Fibroblast of villous mesenchyme (primary cell): ENCODE data around the gene ADD2. TPM values are rescaled to one million over a fixed set of nuclear protein-coding genes. Genes with fewer than 3 reads are reported as not detected.

Experiments
- DNase-seq: peaks from one replicate; pipeline ENCODE4 v3.0.0-alpha.2; 2010; ENCODE audit warnings: low read depth
- H3K4me3 ChIP-seq: 2 replicates; pipeline ENCODE4 v1.5.1; 2011; ENCODE audit warnings: low read depth, mild to moderate bottlenecking, low read length
- total RNA-seq: library from RNA; depleted of rRNA; stranded (reverse); fragments of >200 nt; gene quantifications from 2 replicates; pipeline ENCODE4 v1.2.3, GENCODE V29; 2012
- TF ChIP-seq, protein P1 (sequence below): IDR thresholded peaks from 2 replicates; pipeline ENCODE4 v1.5.1; 2012; ENCODE audit warnings: low read depth, mild to moderate bottlenecking, low read length; ENCODE audit not compliant: insufficient read depth

The ADD2 gene
- total RNA-seq, 1 donor = not detected

DNA sequence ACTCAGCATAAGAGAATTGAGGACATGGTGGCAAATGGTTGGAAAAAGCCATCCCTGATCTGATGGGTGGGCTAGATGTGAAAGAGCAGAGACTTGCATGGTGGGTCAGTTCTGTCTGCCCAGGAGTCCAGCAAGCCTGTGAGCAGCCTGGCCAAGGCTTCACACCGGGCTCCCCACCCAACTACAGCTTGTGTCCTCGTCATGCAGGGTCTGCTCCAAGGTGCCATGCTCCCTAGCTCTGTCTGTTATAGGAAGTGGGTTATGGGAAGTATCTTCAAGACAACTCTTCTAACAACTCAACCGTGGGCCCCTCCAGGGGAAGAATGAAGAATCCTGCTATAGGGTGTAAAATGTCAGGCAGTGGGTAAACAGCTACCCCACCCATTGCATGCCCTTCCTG lies 97.4 kb downstream of the ADD2 start:
- no peak overlapping the region for H3K4me3 ChIP-seq
- TF ChIP-seq, protein P1, sequence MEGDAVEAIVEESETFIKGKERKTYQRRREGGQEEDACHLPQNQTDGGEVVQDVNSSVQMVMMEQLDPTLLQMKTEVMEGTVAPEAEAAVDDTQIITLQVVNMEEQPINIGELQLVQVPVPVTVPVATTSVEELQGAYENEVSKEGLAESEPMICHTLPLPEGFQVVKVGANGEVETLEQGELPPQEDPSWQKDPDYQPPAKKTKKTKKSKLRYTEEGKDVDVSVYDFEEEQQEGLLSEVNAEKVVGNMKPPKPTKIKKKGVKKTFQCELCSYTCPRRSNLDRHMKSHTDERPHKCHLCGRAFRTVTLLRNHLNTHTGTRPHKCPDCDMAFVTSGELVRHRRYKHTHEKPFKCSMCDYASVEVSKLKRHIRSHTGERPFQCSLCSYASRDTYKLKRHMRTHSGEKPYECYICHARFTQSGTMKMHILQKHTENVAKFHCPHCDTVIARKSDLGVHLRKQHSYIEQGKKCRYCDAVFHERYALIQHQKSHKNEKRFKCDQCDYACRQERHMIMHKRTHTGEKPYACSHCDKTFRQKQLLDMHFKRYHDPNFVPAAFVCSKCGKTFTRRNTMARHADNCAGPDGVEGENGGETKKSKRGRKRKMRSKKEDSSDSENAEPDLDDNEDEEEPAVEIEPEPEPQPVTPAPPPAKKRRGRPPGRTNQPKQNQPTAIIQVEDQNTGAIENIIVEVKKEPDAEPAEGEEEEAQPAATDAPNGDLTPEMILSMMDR = no peak

DNA sequence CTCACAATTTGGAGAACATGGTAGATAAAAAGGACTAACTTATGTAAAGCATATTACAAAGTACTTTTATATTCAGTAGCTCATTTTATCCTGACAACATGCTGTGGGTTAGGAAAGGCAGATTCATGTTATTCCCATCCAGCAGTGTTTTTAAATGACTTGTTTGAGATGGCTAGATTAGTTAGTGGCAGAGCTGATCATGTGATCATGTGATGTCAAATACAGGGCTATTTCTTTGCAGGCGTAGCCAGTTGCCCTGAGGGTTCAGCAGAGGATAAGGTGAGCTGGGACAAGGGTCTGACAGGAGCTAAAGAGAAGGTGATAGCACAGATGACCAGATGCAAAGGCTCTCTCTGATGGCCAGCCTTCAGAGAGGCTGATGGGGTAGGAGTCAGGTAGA lies 97.8 kb downstream of the ADD2 start:
- no peak for DNase-seq
- TF ChIP-seq, protein P1 = no peak
- H3K4me3 ChIP-seq = no peak overlapping the region

More for the DNA sequence above, 97.4 kb downstream of the ADD2 start:
- DNase-seq = no peak

DNA sequence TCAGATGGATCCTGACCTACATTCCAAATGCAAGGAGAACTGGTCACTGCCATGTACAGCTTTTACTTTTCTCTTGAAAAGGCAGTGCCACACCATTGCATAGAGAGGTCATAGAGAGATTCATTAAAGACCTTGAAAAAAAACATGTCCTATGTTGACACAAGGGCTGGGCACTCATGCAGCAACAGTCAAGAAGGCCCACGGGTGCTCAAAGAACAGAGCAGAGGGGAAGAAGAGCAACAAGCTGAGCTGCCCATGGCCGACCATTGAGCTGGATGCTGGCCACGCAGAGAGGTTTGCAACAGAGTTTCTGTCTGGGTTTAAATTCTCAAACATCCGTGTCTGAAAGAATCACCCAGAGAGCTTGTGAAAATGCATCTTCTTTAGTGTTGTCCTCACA lies 99.1 kb downstream of the ADD2 start:
- no peak for DNase-seq
- H3K4me3 ChIP-seq = no peak overlapping the region
- TF ChIP-seq, protein P1 = no peak

DNA sequence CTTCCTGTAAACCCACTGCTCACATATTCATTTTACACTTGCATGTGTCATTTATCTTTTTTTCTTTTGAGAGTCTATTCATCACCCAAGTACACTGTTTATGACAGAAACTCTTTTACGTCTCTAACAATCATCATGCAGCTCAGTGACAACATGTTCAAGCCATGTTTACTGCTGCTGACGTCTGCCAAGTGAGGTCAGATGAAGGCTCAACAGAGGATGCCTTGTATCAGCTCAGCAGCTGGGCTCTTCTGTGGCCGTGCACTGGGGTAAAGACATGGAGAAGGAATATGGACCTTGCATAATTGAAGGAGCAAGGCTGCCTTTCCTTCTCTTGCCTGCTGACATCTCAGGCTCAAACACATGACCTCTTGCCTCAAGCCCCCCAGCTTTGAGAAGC lies 99.6 kb downstream of the ADD2 start:
- DNase-seq = no peak
- H3K4me3 ChIP-seq = no peak overlapping the region
- TF ChIP-seq, protein P1 = no peak

DNA sequence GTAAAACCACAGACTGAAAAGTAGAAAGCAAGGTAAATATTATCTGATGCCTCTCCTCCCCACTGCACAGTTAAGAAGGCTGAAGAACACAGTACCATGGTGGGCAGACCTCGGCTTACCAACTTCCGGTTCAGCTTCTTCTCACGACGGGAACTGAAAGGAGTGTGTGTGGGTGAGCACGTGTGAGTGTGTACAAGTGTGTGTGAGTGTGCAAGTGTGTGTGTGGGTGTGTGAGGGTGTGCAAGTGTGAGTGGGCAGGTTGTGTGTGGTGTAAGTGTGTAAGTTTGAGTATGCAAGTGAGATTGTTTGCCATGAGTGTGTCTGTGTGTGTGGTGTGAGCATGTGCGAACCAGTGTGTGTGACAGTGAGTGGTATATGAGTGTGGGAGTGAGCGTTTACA lies 103.5 kb downstream of the ADD2 start:
- H3K4me3 ChIP-seq = no peak overlapping the region
- DNase-seq = no peak
- TF ChIP-seq, protein P1 = no peak

DNA sequence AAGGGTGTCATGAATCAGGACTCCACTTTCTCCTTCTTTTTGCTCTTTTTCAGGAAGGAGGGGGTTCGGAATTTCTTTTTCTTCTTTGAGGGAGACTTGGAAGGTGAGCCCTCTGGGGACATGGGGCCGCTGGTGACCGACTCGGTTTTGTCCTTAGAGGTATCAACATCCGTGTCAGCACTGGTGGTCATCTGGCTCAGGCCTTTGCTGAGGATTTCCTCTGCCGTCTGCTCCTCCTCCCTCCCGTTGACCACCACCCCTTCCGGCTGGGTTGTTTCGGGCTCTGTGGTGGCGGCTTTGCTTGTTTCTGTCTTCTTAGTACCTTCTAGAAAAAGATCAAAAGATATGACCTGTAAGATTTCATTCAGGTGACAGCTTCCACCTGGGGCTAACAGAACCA lies 104.6 kb downstream of the ADD2 start:
- no peak overlapping the region for H3K4me3 ChIP-seq
- no peak for DNase-seq
- TF ChIP-seq, protein P1 = no peak

DNA sequence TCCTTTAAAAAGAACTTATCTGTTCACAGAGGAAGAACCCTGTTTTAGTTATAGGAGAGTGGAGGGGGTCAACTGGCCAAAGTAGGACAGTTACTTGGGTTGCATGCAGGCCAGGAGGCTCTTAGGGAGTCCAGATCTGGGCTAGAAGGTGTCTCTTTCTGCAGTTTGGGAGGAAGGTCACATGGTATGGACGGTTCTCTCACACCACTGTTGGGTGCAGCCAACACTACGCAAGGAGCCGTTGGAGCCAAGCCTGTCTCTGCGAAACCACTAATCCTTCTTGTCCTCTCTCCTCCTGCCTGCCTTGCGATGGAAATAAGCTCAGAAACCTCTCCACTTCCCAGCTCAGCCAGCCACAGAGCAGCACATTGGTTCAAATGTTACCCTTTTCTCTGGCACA lies 108.4 kb downstream of the ADD2 start:
- no peak for DNase-seq
- no peak overlapping the region for H3K4me3 ChIP-seq
- TF ChIP-seq, protein P1 = no peak
